K562 (cell line): ENCODE results near the gene POLR2J. TPM values are rescaled to one million over a fixed set of nuclear protein-coding genes. Genes with fewer than 3 reads are reported as not detected.

Experiments used
- ARHGAP35 ChIP-seq: fragments of 450-650 bp; IDR thresholded peaks from 2 replicates; pipeline ENCODE4 v1.6.1; 2018; ENCODE audit not compliant: partially characterized antibody
- CBFB ChIP-seq: sonication (generic); formaldehyde crosslinking; IDR thresholded peaks from 2 replicates; pipeline ENCODE4 v1.4.0; 2020; ENCODE audit warnings: mild to moderate bottlenecking, missing genetic modification reagents
- CC2D1A ChIP-seq: fragments of 450-650 bp; IDR thresholded peaks from 2 replicates; pipeline ENCODE4 v1.6.1; 2017; ENCODE audit warnings: mild to moderate bottlenecking
- LCOR ChIP-seq: sonication (generic); formaldehyde crosslinking; IDR thresholded peaks from 2 replicates; pipeline ENCODE4 v1.8.0; 2022; ENCODE audit warnings: mild to moderate bottlenecking, missing genetic modification reagents
- PML ChIP-seq: IDR thresholded peaks from 2 replicates; pipeline ENCODE4 v1.6.1; 2012; ENCODE audit warnings: low read length, inconsistent platforms
- RBM22 ChIP-seq: fragments of 200-400 bp; formaldehyde crosslinking; IDR thresholded peaks from 2 replicates; pipeline ENCODE4 v1.6.1; 2018; ENCODE audit warnings: low read length, low read depth; ENCODE audit not compliant: poor library complexity, severe bottlenecking
- SMAD2 ChIP-seq: fragments of 150-350 bp; IDR thresholded peaks from 2 replicates; pipeline ENCODE4 v1.6.1; 2014; ENCODE audit warnings: low read depth, mild to moderate bottlenecking, low read length
- SNIP1 ChIP-seq: fragments of 450-650 bp; IDR thresholded peaks from 2 replicates; pipeline ENCODE4 v1.7.1; 2017; ENCODE audit warnings: low read depth, mild to moderate bottlenecking
- TBL1XR1 ChIP-seq, 2 experiments: IDR thresholded peaks; 2 replicates each; pipeline ENCODE4 v1.6.1; 2012; ENCODE audit warnings: improper control_type of control experiment in 2 of 2, low read length in 2 of 2, mild to moderate bottlenecking in 1 of 2
- ZC3H4 ChIP-seq: sonication (generic); formaldehyde crosslinking; IDR thresholded peaks from 2 replicates; pipeline ENCODE4 v1.9.0; 2021; ENCODE audit warnings: missing genetic modification reagents, borderline replicate concordance
- ZC3H8 ChIP-seq: fragments of 450-650 bp; IDR thresholded peaks from 2 replicates; pipeline ENCODE4 v1.6.1; 2017
- ZKSCAN1 ChIP-seq: fragments of 150-350 bp; IDR thresholded peaks from 2 replicates; pipeline ENCODE4 v1.6.1; 2016; ENCODE audit warnings: low read depth, low read length
- ZKSCAN3 ChIP-seq: fragments of 250-450 bp; sonication (Bioruptor Pico); IDR thresholded peaks from 2 replicates; pipeline ENCODE4 v1.4.0; 2020
- ZNF354B ChIP-seq: fragments of 250-450 bp; sonication (Bioruptor Pico); IDR thresholded peaks from 2 replicates; pipeline ENCODE4 v1.4.0; 2020
- polyA plus RNA-seq, 8 experiments: library from polyadenylated mRNA; depleted of rRNA in 4 of 8; stranded (reverse) in 5 of 8; unstranded in 3 of 8; fragments of >200 nt; fragmentation: Nextera tagmentation in 2 of 8; fragmentation: Illumina TruSeq in 1 of 8; extraction: Ambion mirVana in 2 of 8; extraction: Trizol in 1 of 8; gene quantifications; 2 replicates each; pipeline versions ENCODE4 v1.2.1 to v1.2.3, GENCODE V29; 2011 to 2014; ENCODE audit warnings: inconsistent platforms in 1 of 8, missing spikeins in 1 of 8
- total RNA-seq, 7 experiments: library from RNA; depleted of rRNA in 6 of 7; stranded (reverse); fragments of >200 nt in 6 of 7; fragmentation: Illumina TruSeq in 2 of 7; extraction: Trizol in 2 of 7; gene quantifications; 2 replicates each; pipeline versions ENCODE4 v1.2.1 to v1.2.3, GENCODE V29; 2011 to 2021; ENCODE audit warnings: low replicate concordance in 1 of 7
- TF ChIP-seq, protein P1 (sequence below): sonication (generic); formaldehyde crosslinking; IDR thresholded peaks from 2 replicates; pipeline ENCODE4 v1.8.1; 2023; ENCODE audit warnings: mild to moderate bottlenecking, missing genetic modification reagents
- TF ChIP-seq, protein P2 (sequence below): fragments of 250-450 bp; sonication (Bioruptor Pico); IDR thresholded peaks from 2 replicates; pipeline ENCODE4 v1.5.0; 2022; ENCODE audit warnings: mild to moderate bottlenecking
- TF ChIP-seq, protein P3 (sequence below): sonication (generic); formaldehyde crosslinking; IDR thresholded peaks from 2 replicates; pipeline ENCODE4 v1.8.1; 2022; ENCODE audit warnings: missing genetic modification reagents

Gene POLR2J
- total and polyA plus RNA-seq, 9 of the 15 experiments (the other 6 are each of a cell fraction or from before 2014, with no cell fraction given): 32.3 to 220 (median 113) TPM

DNA sequence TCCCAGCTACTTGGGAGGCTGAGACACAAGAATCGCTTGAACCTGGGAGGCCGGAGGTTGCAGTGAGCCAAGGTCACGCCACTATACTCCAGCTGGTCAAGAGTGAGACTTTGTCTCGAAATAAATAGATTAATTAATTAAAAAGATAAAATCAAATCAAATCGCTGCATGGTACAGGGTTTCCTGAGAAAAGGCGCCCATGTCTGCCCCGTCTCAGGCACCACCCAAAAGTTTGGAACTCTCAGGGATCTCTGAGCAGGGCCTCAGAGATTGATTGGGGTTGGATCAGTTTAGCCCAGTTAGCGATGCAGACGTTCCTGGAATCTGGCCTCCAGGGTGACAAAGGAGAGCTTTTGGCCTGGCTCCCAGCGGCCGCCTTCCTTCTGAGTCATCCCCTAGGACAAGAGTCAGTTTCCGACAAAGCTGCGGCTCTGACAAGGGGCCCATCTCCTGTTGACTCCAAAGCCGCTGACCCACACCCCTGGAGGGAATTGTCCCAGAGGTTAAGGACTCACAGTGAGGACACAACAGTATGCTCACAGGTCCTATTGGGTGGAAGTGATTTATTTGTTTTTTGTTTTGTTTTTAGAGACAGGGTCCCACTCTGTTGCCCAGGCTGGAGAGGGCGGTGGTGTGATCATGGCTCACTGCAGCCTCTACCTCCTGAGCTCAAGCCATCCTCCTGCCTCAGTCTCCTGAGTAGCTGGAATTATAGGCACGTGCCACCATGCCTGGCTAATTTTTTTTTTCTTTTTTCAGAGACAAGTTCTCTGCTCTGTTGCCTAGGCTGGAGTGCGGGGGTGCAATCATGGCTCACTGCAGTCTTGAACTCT is 38.5 kb downstream of the POLR2J start (continued):
- no peak for TF ChIP-seq SNIP1
- no peak for TF ChIP-seq RBM22
- TF ChIP-seq, protein P1, sequence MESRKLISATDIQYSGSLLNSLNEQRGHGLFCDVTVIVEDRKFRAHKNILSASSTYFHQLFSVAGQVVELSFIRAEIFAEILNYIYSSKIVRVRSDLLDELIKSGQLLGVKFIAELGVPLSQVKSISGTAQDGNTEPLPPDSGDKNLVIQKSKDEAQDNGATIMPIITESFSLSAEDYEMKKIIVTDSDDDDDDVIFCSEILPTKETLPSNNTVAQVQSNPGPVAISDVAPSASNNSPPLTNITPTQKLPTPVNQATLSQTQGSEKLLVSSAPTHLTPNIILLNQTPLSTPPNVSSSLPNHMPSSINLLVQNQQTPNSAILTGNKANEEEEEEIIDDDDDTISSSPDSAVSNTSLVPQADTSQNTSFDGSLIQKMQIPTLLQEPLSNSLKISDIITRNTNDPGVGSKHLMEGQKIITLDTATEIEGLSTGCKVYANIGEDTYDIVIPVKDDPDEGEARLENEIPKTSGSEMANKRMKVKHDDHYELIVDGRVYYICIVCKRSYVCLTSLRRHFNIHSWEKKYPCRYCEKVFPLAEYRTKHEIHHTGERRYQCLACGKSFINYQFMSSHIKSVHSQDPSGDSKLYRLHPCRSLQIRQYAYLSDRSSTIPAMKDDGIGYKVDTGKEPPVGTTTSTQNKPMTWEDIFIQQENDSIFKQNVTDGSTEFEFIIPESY (CRISPR knock-in tag): no peak
- TF ChIP-seq, protein P2, sequence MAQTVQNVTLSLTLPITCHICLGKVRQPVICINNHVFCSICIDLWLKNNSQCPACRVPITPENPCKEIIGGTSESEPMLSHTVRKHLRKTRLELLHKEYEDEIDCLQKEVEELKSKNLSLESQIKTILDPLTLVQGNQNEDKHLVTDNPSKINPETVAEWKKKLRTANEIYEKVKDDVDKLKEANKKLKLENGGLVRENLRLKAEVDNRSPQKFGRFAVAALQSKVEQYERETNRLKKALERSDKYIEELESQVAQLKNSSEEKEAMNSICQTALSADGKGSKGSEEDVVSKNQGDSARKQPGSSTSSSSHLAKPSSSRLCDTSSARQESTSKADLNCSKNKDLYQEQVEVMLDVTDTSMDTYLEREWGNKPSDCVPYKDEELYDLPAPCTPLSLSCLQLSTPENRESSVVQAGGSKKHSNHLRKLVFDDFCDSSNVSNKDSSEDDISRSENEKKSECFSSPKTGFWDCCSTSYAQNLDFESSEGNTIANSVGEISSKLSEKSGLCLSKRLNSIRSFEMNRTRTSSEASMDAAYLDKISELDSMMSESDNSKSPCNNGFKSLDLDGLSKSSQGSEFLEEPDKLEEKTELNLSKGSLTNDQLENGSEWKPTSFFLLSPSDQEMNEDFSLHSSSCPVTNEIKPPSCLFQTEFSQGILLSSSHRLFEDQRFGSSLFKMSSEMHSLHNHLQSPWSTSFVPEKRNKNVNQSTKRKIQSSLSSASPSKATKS (CRISPR knock-in tag): no peak
- no peak for TF ChIP-seq ZC3H4 (CRISPR knock-in tag)
- TF ChIP-seq SMAD2: no peak
- TF ChIP-seq LCOR (CRISPR knock-in tag): peak; percentile 59; the same call in 1 of the 2 replicates
- TF ChIP-seq, protein P3, sequence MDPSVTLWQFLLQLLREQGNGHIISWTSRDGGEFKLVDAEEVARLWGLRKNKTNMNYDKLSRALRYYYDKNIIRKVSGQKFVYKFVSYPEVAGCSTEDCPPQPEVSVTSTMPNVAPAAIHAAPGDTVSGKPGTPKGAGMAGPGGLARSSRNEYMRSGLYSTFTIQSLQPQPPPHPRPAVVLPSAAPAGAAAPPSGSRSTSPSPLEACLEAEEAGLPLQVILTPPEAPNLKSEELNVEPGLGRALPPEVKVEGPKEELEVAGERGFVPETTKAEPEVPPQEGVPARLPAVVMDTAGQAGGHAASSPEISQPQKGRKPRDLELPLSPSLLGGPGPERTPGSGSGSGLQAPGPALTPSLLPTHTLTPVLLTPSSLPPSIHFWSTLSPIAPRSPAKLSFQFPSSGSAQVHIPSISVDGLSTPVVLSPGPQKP (CRISPR knock-in tag): no peak
- no peak for TF ChIP-seq TBL1XR1 (IDR thresholded peaks at IDR 0.05; ENCODE audit: low read length in 2 of 2)
- no peak for TF ChIP-seq CBFB (CRISPR knock-in tag)
- no peak for TF ChIP-seq ARHGAP35
- TF ChIP-seq PML: no peak
- no peak for TF ChIP-seq ZKSCAN1
- TF ChIP-seq ZKSCAN3: no peak
- TF ChIP-seq CC2D1A: no peak
- no peak for TF ChIP-seq ZNF354B (CRISPR knock-in tag)
- TF ChIP-seq ZC3H8: no peak
